B cell (primary cell): ENCODE measurements around the gene IDH3A.

Experiments
- EZH2 ChIP-seq: IDR thresholded peaks from 2 replicates; pipeline ENCODE4 v1.6.1; 2012; ENCODE audit warnings: borderline replicate concordance, low read depth, mild to moderate bottlenecking, moderate library complexity, low read length; ENCODE audit not compliant: insufficient read depth, poor library complexity, severe bottlenecking
- TF ChIP-seq, protein P1 (sequence below): fragments of 200-600 bp; IDR thresholded peaks from one replicate; pipeline ENCODE4 v1.8.0; 2022; ENCODE audit warnings: antibody characterized with exemption, mild to moderate bottlenecking

- TF ChIP-seq, protein P1, sequence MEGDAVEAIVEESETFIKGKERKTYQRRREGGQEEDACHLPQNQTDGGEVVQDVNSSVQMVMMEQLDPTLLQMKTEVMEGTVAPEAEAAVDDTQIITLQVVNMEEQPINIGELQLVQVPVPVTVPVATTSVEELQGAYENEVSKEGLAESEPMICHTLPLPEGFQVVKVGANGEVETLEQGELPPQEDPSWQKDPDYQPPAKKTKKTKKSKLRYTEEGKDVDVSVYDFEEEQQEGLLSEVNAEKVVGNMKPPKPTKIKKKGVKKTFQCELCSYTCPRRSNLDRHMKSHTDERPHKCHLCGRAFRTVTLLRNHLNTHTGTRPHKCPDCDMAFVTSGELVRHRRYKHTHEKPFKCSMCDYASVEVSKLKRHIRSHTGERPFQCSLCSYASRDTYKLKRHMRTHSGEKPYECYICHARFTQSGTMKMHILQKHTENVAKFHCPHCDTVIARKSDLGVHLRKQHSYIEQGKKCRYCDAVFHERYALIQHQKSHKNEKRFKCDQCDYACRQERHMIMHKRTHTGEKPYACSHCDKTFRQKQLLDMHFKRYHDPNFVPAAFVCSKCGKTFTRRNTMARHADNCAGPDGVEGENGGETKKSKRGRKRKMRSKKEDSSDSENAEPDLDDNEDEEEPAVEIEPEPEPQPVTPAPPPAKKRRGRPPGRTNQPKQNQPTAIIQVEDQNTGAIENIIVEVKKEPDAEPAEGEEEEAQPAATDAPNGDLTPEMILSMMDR = no peak
- no peak for TF ChIP-seq EZH2
Observed at GRCh38 chr15:78133801-78134200, 15.4 kb upstream of the IDH3A start.
